OCI-LY1 (cell line): ENCODE measurements around the gene SAG.

Source experiments
- CTCF ChIP-seq: fragments of 200-600 bp; sonication (generic), shearing (Covaris generic); IDR thresholded peaks from 2 replicates; pipeline ENCODE4 v1.5.1; 2017; ENCODE audit warnings: mild to moderate bottlenecking, antibody characterized with exemption, low read length, moderate library complexity, mixed read lengths
- EZH2 ChIP-seq: fragments of 200-600 bp; sonication (generic), shearing (Covaris generic); IDR thresholded peaks from 2 replicates; pipeline ENCODE4 v1.8.0; 2017; ENCODE audit warnings: borderline replicate concordance, mixed run types, mild to moderate bottlenecking, antibody characterized with exemption, low read length, moderate library complexity, mixed read lengths

DNA sequence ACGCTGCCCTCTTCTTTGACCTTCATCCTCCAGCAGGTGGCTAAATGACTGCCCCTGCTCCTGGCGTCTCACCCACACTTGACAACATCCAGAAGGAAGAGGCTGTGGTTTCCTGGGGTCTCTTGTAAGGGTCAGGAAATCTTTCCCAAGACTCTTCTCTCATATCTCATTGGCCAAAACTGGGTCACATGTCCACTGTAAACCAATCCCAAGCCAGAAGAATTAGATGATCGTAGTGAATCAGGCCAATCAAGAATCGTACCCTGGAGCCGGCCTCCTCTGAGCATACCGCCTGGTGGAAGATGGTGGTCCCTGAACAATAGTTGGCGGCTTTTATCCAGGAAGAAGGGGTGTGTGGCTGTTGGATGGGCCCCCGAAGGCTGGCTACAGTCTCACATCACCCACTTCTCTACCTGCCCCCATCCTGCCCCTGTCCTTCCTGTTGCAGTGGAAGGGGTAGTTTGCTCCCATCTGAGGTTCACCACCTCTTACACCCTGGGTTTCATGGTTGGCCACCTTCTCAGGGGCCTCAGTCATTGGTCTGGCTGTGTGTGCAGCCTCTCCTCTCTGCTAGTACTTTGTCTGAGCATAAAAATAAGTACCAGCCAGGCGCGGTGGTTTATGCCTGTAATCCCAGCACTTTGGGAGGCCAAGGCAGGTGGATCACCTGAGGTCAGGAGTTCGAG lies 3.8 kb downstream of the SAG start:
- TF ChIP-seq CTCF (no peak), EZH2 (no peak)
